Lower leg skin (tissue), 3 donors: ENCODE results near the gene LNPK.

Experiments
- POLR2A ChIP-seq, 2 donors: fragments of 450-650 bp; IDR thresholded peaks; one replicate each; pipeline ENCODE4 v1.6.1; 2016 to 2017; ENCODE audit warnings: antibody characterized with exemption in 2 of 2, mild to moderate bottlenecking in 1 of 2, moderate library complexity in 1 of 2
- TF ChIP-seq, protein P1 (sequence below), 3 donors: fragments of 450-650 bp; IDR thresholded peaks; one replicate each; pipeline ENCODE4 v1.5.1; 2016; ENCODE audit warnings: antibody characterized with exemption in 3 of 3, mild to moderate bottlenecking in 3 of 3, moderate library complexity in 2 of 3

DNA sequence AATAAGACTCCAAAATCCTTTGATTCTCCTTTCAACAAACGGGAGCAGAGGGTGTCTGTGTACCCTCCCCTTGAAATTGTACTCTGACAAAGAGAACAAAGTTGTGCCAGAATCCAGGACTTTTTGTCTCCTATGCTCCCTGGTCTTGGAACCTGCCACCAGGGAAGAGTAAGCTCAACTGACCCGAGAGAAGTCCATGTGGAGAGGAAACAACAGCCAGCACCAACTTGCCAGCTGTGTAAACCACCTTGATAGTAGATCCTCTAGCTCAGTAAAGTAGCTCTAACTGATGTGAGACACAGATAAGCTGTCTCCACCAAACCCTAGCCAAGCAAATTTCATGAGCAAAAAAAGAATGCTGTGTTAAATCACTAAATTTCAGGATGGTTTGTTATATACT is 46.9 kb downstream of the LNPK start:
- TF ChIP-seq, protein P1, sequence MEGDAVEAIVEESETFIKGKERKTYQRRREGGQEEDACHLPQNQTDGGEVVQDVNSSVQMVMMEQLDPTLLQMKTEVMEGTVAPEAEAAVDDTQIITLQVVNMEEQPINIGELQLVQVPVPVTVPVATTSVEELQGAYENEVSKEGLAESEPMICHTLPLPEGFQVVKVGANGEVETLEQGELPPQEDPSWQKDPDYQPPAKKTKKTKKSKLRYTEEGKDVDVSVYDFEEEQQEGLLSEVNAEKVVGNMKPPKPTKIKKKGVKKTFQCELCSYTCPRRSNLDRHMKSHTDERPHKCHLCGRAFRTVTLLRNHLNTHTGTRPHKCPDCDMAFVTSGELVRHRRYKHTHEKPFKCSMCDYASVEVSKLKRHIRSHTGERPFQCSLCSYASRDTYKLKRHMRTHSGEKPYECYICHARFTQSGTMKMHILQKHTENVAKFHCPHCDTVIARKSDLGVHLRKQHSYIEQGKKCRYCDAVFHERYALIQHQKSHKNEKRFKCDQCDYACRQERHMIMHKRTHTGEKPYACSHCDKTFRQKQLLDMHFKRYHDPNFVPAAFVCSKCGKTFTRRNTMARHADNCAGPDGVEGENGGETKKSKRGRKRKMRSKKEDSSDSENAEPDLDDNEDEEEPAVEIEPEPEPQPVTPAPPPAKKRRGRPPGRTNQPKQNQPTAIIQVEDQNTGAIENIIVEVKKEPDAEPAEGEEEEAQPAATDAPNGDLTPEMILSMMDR (IDR thresholded peaks at IDR 0.05): no peak
- TF ChIP-seq POLR2A (IDR thresholded peaks at IDR 0.05): no peak
